HepG2 (cell line): Measurements from ENCODE around the gene SOX12. TPM values are rescaled to one million over a fixed set of nuclear protein-coding genes. Genes with fewer than 3 reads are reported as not detected.

Experiments
- ATF4 ChIP-seq, 2 experiments: fragments of 450-650 bp in 1 of 2; sonication (generic) in 1 of 2; formaldehyde crosslinking; IDR thresholded peaks; 2 replicates each; pipeline versions ENCODE4 v1.5.0 to v1.8.0; 2020 to 2022; ENCODE audit warnings: mild to moderate bottlenecking in 1 of 2, missing genetic modification reagents in 1 of 2
- CENPT ChIP-seq: sonication (generic); formaldehyde crosslinking; IDR thresholded peaks from 2 replicates; pipeline ENCODE4 v1.8.0; 2022; ENCODE audit warnings: low read depth, mild to moderate bottlenecking, moderate library complexity, missing genetic modification reagents
- DR1 ChIP-seq: sonication (generic); formaldehyde crosslinking; IDR thresholded peaks from 2 replicates; pipeline ENCODE4 v1.8.0; 2021; ENCODE audit warnings: mild to moderate bottlenecking, missing genetic modification reagents, inconsistent platforms
- KDM5A ChIP-seq: fragments of 200-600 bp; sonication (generic); IDR thresholded peaks from 2 replicates; pipeline ENCODE4 v1.7.0; 2018; ENCODE audit warnings: antibody characterized with exemption, mild to moderate bottlenecking, low read length, borderline replicate concordance
- KLF16 ChIP-seq, 2 experiments: sonication (generic) in 1 of 2; formaldehyde crosslinking in 1 of 2; IDR thresholded peaks; 2 replicates each; pipeline versions ENCODE4 v1.6.1 to v1.8.0; 2016 to 2023; ENCODE audit warnings: missing genetic modification reagents in 2 of 2, missing compliant biosample characterization in 1 of 2
- MXD1 ChIP-seq: sonication (generic); formaldehyde crosslinking; IDR thresholded peaks from 2 replicates; pipeline ENCODE4 v1.4.0; 2020; ENCODE audit warnings: mild to moderate bottlenecking, missing genetic modification reagents
- NFKB2 ChIP-seq: sonication (generic); formaldehyde crosslinking; IDR thresholded peaks from 2 replicates; pipeline ENCODE4 v1.4.0; 2020; ENCODE audit warnings: missing genetic modification reagents, borderline replicate concordance
- NFYB ChIP-seq: sonication (generic); formaldehyde crosslinking; IDR thresholded peaks from 2 replicates; pipeline ENCODE4 v1.4.0; 2020; ENCODE audit warnings: missing genetic modification reagents
- ZBTB40 ChIP-seq, 2 experiments: fragments of 450-650 bp in 1 of 2; sonication (generic) in 1 of 2; formaldehyde crosslinking in 1 of 2; IDR thresholded peaks; 2 replicates each; pipeline versions ENCODE4 v1.6.1 to v1.8.0; 2016 to 2022; ENCODE audit warnings: antibody characterized with exemption in 1 of 2, mild to moderate bottlenecking in 1 of 2, missing genetic modification reagents in 1 of 2
- ZNF251 ChIP-seq: sonication (generic); formaldehyde crosslinking; IDR thresholded peaks from 2 replicates; pipeline ENCODE4 v1.9.0; 2021; ENCODE audit warnings: mild to moderate bottlenecking, missing genetic modification reagents
- ZNF639 ChIP-seq: conservative IDR thresholded peaks from 2 replicates; pipeline ENCODE4 v1.6.1; 2018; ENCODE audit warnings: missing genetic modification reagents
- ZNF660 ChIP-seq: sonication (generic); formaldehyde crosslinking; IDR thresholded peaks from 2 replicates; pipeline ENCODE4 v1.5.1; 2020; ENCODE audit warnings: mild to moderate bottlenecking, low read depth, missing genetic modification reagents, borderline replicate concordance
- ZNF784 ChIP-seq: sonication (generic); formaldehyde crosslinking; IDR thresholded peaks from 2 replicates; pipeline ENCODE4 v1.5.1; 2020; ENCODE audit warnings: missing genetic modification reagents, mild to moderate bottlenecking, borderline replicate concordance
- ZZZ3 ChIP-seq: sonication (generic); formaldehyde crosslinking; IDR thresholded peaks from 2 replicates; pipeline ENCODE4 v1.4.0; 2020; ENCODE audit warnings: missing genetic modification reagents, mild to moderate bottlenecking, borderline replicate concordance
- polyA plus RNA-seq, 8 experiments: library from polyadenylated mRNA; depleted of rRNA in 3 of 8; stranded (reverse) in 7 of 8; unstranded in 1 of 8; fragments of >200 nt; fragmentation: Illumina TruSeq in 4 of 8; extraction: Trizol in 4 of 8; gene quantifications; 2 replicates each; pipeline versions ENCODE4 v1.2.1 to v1.2.3, GENCODE V29; 2011 to 2016; ENCODE audit warnings: low read depth in 4 of 8, missing spikeins in 1 of 8, mixed read lengths in 1 of 8; ENCODE audit not compliant: insufficient read depth in 1 of 8
- total RNA-seq, 5 experiments: library from RNA; depleted of rRNA; stranded (reverse); fragments of >200 nt; fragmentation: Illumina TruSeq; extraction: Trizol; gene quantifications; 2 replicates each; pipeline ENCODE4 v1.2.3, GENCODE V29; 2016; ENCODE audit warnings: low read depth in 1 of 5

Gene SOX12
- total and polyA plus RNA-seq, 2 of the 13 experiments (the other 11 are each of a cell fraction or from before 2014, with no cell fraction given) = 10.0 to 18.7 TPM

- no peak for TF ChIP-seq ZZZ3 (CRISPR knock-in tag)
- TF ChIP-seq CENPT (CRISPR knock-in tag) = peak; percentile 88; the same call in 1 of the 2 replicates
- TF ChIP-seq ZNF784 (CRISPR knock-in tag) = 0 out of 2 replicates have a peak, but pooled peaks have one; percentile 1
- no peak for TF ChIP-seq NFYB (CRISPR knock-in tag)
- peak; percentile 80; the same call in 1 of the 2 replicates for TF ChIP-seq NFKB2 (CRISPR knock-in tag)
- TF ChIP-seq ZBTB40 (IDR thresholded peaks at IDR 0.05) = no peak
- 0 out of 2 replicates have a peak, but pooled peaks have one; percentile 22 for TF ChIP-seq ZBTB40 (CRISPR knock-in tag; IDR thresholded peaks at IDR 0.05)
- no peak for TF ChIP-seq KDM5A
- no peak for TF ChIP-seq ZNF660 (CRISPR knock-in tag)
- 0 out of 2 replicates have a peak, but pooled peaks have one; percentile 48 for TF ChIP-seq DR1 (CRISPR knock-in tag)
- 0 out of 4 replicates have a peak, but pooled peaks of 1 of the 2 experiments have one; percentile 30 for TF ChIP-seq ATF4 (CRISPR knock-in tag; IDR thresholded peaks at IDR 0.05)
- TF ChIP-seq ZNF251 (CRISPR knock-in tag) = 0 out of 2 replicates have a peak, but pooled peaks have one; percentile 57
- peak; percentile 79 for TF ChIP-seq MXD1 (CRISPR knock-in tag)
- TF ChIP-seq ZNF639 = 0 out of 2 replicates have a peak, but pooled peaks have one; percentile 11
- 0 out of 4 replicates have a peak, but pooled peaks of 1 of the 2 experiments have one; percentile 43 for TF ChIP-seq KLF16 (CRISPR knock-in tag; IDR thresholded peaks at IDR 0.05)
Observed at GRCh38 chr20:325889-326644, 715 bp downstream of the SOX12 start (continued).
